Activated CD4-positive, alpha-beta T cell treated with anti-CD3 and anti-CD28 coated beads, Interleukin-2, Interleukin-6, amounts not matched to agents 100 ng/mL and 50 ng/mL, durations not matched to agents 16 hours and 8 hours (primary cell): ENCODE data around the gene HOXC11.

ENCODE experiments used
- DNase-seq: peaks from one replicate; pipeline ENCODE4 v3.0.0-alpha.2; 2020

Gene HOXC11

GRCh38 chr12:53986686-53987483 lies 14.0 kb downstream of the HOXC11 start:
- DNase-seq: no peak

GRCh38 chr12:53987787-53988230 lies 14.9 kb downstream of the HOXC11 start:
- no peak for DNase-seq

GRCh38 chr12:53988541-53989226 lies 15.8 kb downstream of the HOXC11 start:
- DNase-seq: no peak

GRCh38 chr12:53989227-53990113 lies 16.5 kb downstream of the HOXC11 start:
- DNase-seq: peak; percentile 58

- no peak for DNase-seq
Measured at GRCh38 chr12:53990311-53991076, 17.6 kb downstream of the HOXC11 start.

- no peak for DNase-seq
Measured at GRCh38 chr12:53991077-53991460, 18.1 kb downstream of the HOXC11 start.

- no peak for DNase-seq
Measured at GRCh38 chr12:53992377-53992889, 19.5 kb downstream of the HOXC11 start.

GRCh38 chr12:53993162-53994008 lies 20.5 kb downstream of the HOXC11 start:
- DNase-seq: no peak

- DNase-seq: no peak
Measured at GRCh38 chr12:53994009-53994263, 21.0 kb downstream of the HOXC11 start.

GRCh38 chr12:53994264-53995001 lies 21.5 kb downstream of the HOXC11 start:
- no peak for DNase-seq

- DNase-seq: no peak
Measured at GRCh38 chr12:53995002-53995377, 22.1 kb downstream of the HOXC11 start.

- peak; percentile 20 for DNase-seq
Measured at GRCh38 chr12:53995378-53996239, 22.7 kb downstream of the HOXC11 start.

GRCh38 chr12:53996240-53997203 lies 23.6 kb downstream of the HOXC11 start:
- DNase-seq: no peak

- no peak for DNase-seq
Measured at GRCh38 chr12:53997204-53998109, 24.5 kb downstream of the HOXC11 start.

GRCh38 chr12:53998110-53998899 lies 25.4 kb downstream of the HOXC11 start:
- DNase-seq: no peak

GRCh38 chr12:53998900-53999236 lies 25.9 kb downstream of the HOXC11 start:
- no peak for DNase-seq
